Thyroid gland (tissue), 4 donors: Measurements from ENCODE around the gene JPT2. TPM values are rescaled to one million over a fixed set of nuclear protein-coding genes. Genes with fewer than 3 reads are reported as not detected.

ENCODE experiments used
- DNase-seq, 2 donors: peaks; one replicate each; pipeline ENCODE4 v3.0.0-alpha.2; 2019
- H3K27ac ChIP-seq, 3 donors: fragments of 200-600 bp; sonication (generic); 1 replicate in 2 of 3; 2 replicates in 1 of 3; pipeline ENCODE4 v1.5.1; 2016 to 2019; ENCODE audit warnings: mild to moderate bottlenecking in 1 of 3, moderate library complexity in 1 of 3
- H3K27me3 ChIP-seq: fragments of 200-600 bp; sonication (generic); one replicate; pipeline ENCODE4 v1.5.1; 2019
- H3K36me3 ChIP-seq, 2 donors: fragments of 200-600 bp; sonication (generic); one replicate each; pipeline ENCODE4 v1.5.1; 2016 to 2019
- H3K4me1 ChIP-seq, 2 donors: fragments of 200-600 bp; sonication (generic); one replicate each; pipeline ENCODE4 v1.5.1; 2017 to 2019
- H3K4me3 ChIP-seq, 3 donors: fragments of 200-600 bp; sonication (generic); replicated peaks in 1 of 3; 1 replicate in 2 of 3; 2 replicates in 1 of 3; pipeline ENCODE4 v1.5.1; 2016; ENCODE audit warnings: mild to moderate bottlenecking in 1 of 3
- H3K9me3 ChIP-seq: fragments of 200-600 bp; sonication (generic); one replicate; pipeline ENCODE4 v1.5.1; 2017
- CTCF ChIP-seq, 6 experiments: fragments of 200-600 bp in 3 of 6; fragments of 450-650 bp in 3 of 6; sonication (generic) in 3 of 6; IDR thresholded peaks; one replicate each; pipeline ENCODE4 v1.5.1; 2016 to 2019; ENCODE audit warnings: antibody characterized with exemption in 6 of 6, mild to moderate bottlenecking in 2 of 6, inconsistent platforms in 1 of 6, moderate library complexity in 1 of 6
- POLR2A ChIP-seq, 2 donors: fragments of 450-650 bp; IDR thresholded peaks; one replicate each; pipeline ENCODE4 v1.6.1; 2017; ENCODE audit warnings: antibody characterized with exemption in 2 of 2, mild to moderate bottlenecking in 2 of 2, moderate library complexity in 1 of 2
- WGBS, 2 donors: methylation state at CpG; one replicate each; pipeline ENCODE4 v1.1.5; 2017; 5-methylcytosine and 5-hydroxymethylcytosine counted together
- intact Hi-C: fragments of 100-400 bp; cut with DNase I; formaldehyde crosslinking; loops from one replicate; pipeline ENCODE4 v1.15.1; 2023
- microRNA-seq: library from miRNA; unstranded; fragments of <30 nt; microRNA quantifications from one replicate; pipeline ENCODE4, GENCODE V29; 2016
- small RNA-seq: library from RNA; depleted of rRNA; stranded (forward); fragments of <200 nt; gene quantifications from one replicate; pipeline ENCODE3, GENCODE V24; 2016
- total RNA-seq, 4 donors: library from RNA; depleted of rRNA; stranded (reverse); fragments of >200 nt; gene quantifications; one replicate each; pipeline ENCODE4 v1.2.3, GENCODE V29; 2016

Gene JPT2
- total RNA-seq, 4 donors from 2014 or later = 30.8 to 50.3 (median 44.9) TPM

- WGBS, 2 donors = 90 to 97% methylated on average over 15 to 19 of the region's 31 CpGs
- Histone ChIP-seq H3K27ac (no peak overlapping the region), H3K4me3 (no peak overlapping the region), H3K9me3 (no peaks in the 10 kb centered on the region), H3K4me1 (no peaks in the 10 kb centered on the region), H3K36me3 (peaks cover 40 to 49% of the 10 kb centered on the region in 2 donors), H3K27me3 (no peaks in the 10 kb centered on the region)
- no peak for TF ChIP-seq POLR2A (IDR thresholded peaks at IDR 0.05)
- TF ChIP-seq CTCF (IDR thresholded peaks at IDR 0.05) = no peak
- intact Hi-C loops = no loop called here
- DNase-seq = no peak
These were observed 68.7 kb downstream of the JPT2 start for GRCh38 chr16:1746693-1747195.

DNA sequence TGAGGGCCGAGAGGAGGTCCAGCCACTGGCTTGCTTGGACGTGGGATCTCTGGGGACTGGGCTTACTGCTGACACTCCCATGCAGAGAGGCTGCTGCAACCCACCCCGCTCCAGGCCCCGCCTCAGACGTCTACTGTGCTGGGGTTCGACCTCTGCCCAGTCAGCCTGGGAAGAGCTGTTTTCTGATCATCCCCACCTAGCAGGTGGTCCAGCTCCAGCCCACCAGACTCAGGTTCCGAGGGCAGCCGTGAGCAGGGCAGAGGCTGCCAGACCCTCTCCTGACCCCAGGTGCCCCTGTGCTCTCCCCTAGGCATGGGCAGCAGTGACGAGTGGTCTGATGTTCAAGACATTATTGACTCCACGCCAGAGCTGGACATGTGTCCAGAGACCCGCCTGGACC is 69.9 kb downstream of the JPT2 start:
- Histone ChIP-seq H3K36me3 (peaks cover 40 to 49% of the 10 kb centered on the region in 2 donors), H3K4me1 (no peaks in the 10 kb centered on the region), H3K27ac (no peak overlapping the region), H3K4me3 (no peak overlapping the region), H3K27me3 (no peaks in the 10 kb centered on the region), H3K9me3 (no peaks in the 10 kb centered on the region)
- DNase-seq = no peak
- intact Hi-C loops = no loop called here
- WGBS, 2 donors = 86 to 89% methylated on average over 9 to 11 of the region's 11 CpGs
- no peak for TF ChIP-seq CTCF (IDR thresholded peaks at IDR 0.05)

- Histone ChIP-seq H3K4me1 (no peaks in the 10 kb centered on the region), H3K36me3 (peaks cover 26 to 37% of the 10 kb centered on the region in 2 donors), H3K27me3 (no peaks in the 10 kb centered on the region), H3K4me3 (no peak overlapping the region), H3K9me3 (no peaks in the 10 kb centered on the region), H3K27ac (no peak overlapping the region)
- intact Hi-C loops = no loop called here
- 93 to 94% methylated on average over 23 to 29 of the region's 29 CpGs for WGBS, 2 donors
- TF ChIP-seq POLR2A (IDR thresholded peaks at IDR 0.05) = no peak
- no peak for TF ChIP-seq CTCF (IDR thresholded peaks at IDR 0.05)
- no peak for DNase-seq
These were observed 71.4 kb downstream of the JPT2 start for GRCh38 chr16:1749152-1750117.

Small RNA genes within 50 kb of the gene (microRNA-seq; reads per million reads assigned to microRNA genes)
- 1.8 reads per million for gene MIR3177

Small RNA genes within 50 kb of the gene (small RNA-seq; reads per million reads assigned to genes)
- not detected for gene MIR3177

Other genes with a start within 250 kb of the JPT2 start
- gene PERCC1, start 247.2 kb upstream of the JPT2 start, total RNA-seq = 1 to 10 TPM in 2 of 4 donors, under 1 TPM in 1, not detected in 1; 0.67 to 1.7 (median 1.6) TPM
- gene CCDC154, start 233.7 kb upstream of the JPT2 start, total RNA-seq = 1 to 10 TPM in 2 of 4 donors, under 1 TPM in 2; 0.27 to 1.6 (median 0.99) TPM
- 100 to 1,000 TPM in 2 of 4 donors, 10 to 100 TPM in 2; 50.3 to 144 (median 89.9) TPM for gene CLCN7, start 203.3 kb upstream of the JPT2 start, total RNA-seq
- not detected for gene PTX4, start 189.3 kb upstream of the JPT2 start, total RNA-seq
- gene TELO2, start 184.9 kb upstream of the JPT2 start, total RNA-seq = 10 to 100 TPM; 12.5 to 19.4 (median 12.8) TPM
- 10 to 100 TPM; 38.5 to 85.3 (median 66.0) TPM for gene TMEM204, start 144.6 kb upstream of the JPT2 start, total RNA-seq
- gene IFT140, start 66.2 kb upstream of the JPT2 start, total RNA-seq = 10 to 100 TPM; 53.9 to 89.9 (median 79.8) TPM
- 10 to 100 TPM; 11.0 to 20.8 (median 15.6) TPM for gene CRAMP1, start 65.9 kb upstream of the JPT2 start, total RNA-seq
- 100 to 1,000 TPM in 1 of 4 donors, 10 to 100 TPM in 3; 45.7 to 137 (median 60.4) TPM for gene MAPK8IP3, start 27.9 kb downstream of the JPT2 start, total RNA-seq
- gene NME3, start 93.3 kb downstream of the JPT2 start, total RNA-seq = 100 to 1,000 TPM in 2 of 4 donors, 10 to 100 TPM in 2; 43.7 to 173 (median 103) TPM
- gene EME2, start 94.5 kb downstream of the JPT2 start, total RNA-seq = 10 to 100 TPM; 12.8 to 31.8 (median 22.0) TPM
- 100 to 1,000 TPM in 1 of 4 donors, 10 to 100 TPM in 3; 67.3 to 146 (median 98.1) TPM for gene MRPS34, start 94.9 kb downstream of the JPT2 start, total RNA-seq
- 10 to 100 TPM; 52.2 to 87.3 (median 68.5) TPM for gene SPSB3, start 104.3 kb downstream of the JPT2 start, total RNA-seq
- gene NUBP2, start 104.7 kb downstream of the JPT2 start, total RNA-seq = 100 to 1,000 TPM in 3 of 4 donors, 10 to 100 TPM in 1; 47.3 to 122 (median 106) TPM
- 1 to 10 TPM in 3 of 4 donors, under 1 TPM in 1; 0.13 to 4.2 (median 1.8) TPM for gene IGFALS, start 115.4 kb downstream of the JPT2 start, total RNA-seq
- gene HAGH, start 148.5 kb downstream of the JPT2 start, total RNA-seq = 100 to 1,000 TPM in 3 of 4 donors, 10 to 100 TPM in 1; 91.7 to 150 (median 119) TPM
- 10 to 100 TPM; 40.9 to 52.5 (median 45.0) TPM for gene FAHD1, start 148.9 kb downstream of the JPT2 start, total RNA-seq
- gene MEIOB, start 193.9 kb downstream of the JPT2 start, total RNA-seq = under 1 TPM in 1 of 4 donors, not detected in 3; 0.13 TPM
- under 1 TPM in 1 of 4 donors, not detected in 3; 0.54 TPM for gene HS3ST6, start 240.1 kb downstream of the JPT2 start, total RNA-seq